Measurements from ENCODE around the gene SCN2A.
"Not testable (repeated sequence)": the region's sequence is repeated elsewhere in the genome, so short reads cannot be mapped to it uniquely, and the experiment has no call there.

The SCN2A gene

DNA sequence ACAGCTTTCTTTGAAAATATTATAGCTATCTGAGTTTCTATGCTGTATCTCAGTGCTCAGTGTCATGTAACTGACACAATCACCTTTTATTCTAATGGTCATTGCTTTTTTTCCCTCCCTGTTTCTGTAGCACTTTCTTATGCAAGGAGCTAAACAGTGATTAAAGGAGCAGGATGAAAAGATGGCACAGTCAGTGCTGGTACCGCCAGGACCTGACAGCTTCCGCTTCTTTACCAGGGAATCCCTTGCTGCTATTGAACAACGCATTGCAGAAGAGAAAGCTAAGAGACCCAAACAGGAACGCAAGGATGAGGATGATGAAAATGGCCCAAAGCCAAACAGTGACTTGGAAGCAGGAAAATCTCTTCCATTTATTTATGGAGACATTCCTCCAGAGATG is 56.4 kb downstream of the SCN2A start:
- in situ Hi-C loops (cut with MboI; ENCODE audit: low pct_unique_long_range_greater_than_20kb, low sequenced_read_pairs) = no loop called here
- no peak for DNase-seq

DNA sequence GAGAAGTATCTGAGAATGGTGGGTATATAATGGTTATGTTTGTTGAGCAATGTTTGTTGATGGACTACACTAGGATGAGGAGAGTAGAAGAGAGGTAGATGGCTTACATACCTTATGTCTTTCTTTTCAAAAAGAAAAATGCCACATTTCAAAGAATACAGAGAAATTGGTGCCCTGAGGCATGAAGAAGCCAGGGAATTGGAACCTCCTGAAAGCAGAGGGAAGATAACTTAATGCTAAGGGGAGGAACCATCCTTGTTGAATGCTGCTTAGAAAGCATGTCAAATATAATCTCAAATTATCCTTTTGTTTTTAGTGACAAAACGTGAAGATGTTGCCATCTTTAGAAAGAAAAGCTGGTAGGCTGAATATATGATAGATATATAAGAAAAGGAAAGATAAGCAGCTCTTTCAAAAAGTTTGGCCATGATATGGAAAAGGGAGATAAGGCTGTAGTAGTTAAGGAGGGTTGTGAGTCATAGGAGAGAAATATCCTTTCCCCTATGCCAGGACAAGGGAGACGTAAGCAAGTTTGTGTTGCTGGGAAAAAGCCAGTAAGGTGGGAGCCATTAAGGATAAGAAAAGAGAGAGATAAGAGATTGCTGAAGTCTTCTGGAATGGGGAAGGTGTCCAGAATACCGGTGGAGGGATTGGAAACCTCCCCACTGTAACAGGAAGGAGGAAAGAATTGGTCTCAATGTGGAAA is 66.3 kb downstream of the SCN2A start:
- in situ Hi-C loops (cut with MboI; ENCODE audit: low pct_unique_long_range_greater_than_20kb, low sequenced_read_pairs) = no loop called here
- no peak for DNase-seq

GRCh38 chr2:165307317-165307716 is 68.1 kb downstream of the SCN2A start:
- in situ Hi-C loops (cut with MboI; ENCODE audit: low pct_unique_long_range_greater_than_20kb, low sequenced_read_pairs) = no loop called here
- no peak for DNase-seq

DNA sequence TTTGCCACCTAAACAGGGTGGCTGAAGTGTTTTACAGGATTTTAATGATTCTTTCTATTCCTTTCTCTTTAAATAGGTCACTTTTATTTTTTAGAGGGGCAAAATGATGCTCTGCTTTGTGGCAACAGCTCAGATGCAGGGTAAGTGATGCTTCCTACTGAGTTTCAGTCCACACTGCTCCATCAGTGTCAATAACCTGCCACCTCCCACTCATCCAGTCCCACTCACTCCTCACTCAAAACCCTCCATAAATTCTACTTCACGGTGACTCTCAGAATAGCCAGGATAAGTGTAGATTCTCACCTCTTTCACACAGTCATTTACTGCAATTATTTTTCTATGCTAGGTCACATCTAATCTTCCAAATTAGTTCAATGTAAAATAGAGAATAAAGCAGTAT is 72.7 kb downstream of the SCN2A start:
- in situ Hi-C loops (cut with MboI; ENCODE audit: low pct_unique_long_range_greater_than_20kb, low sequenced_read_pairs) = no loop called here
- DNase-seq = no peak

DNA sequence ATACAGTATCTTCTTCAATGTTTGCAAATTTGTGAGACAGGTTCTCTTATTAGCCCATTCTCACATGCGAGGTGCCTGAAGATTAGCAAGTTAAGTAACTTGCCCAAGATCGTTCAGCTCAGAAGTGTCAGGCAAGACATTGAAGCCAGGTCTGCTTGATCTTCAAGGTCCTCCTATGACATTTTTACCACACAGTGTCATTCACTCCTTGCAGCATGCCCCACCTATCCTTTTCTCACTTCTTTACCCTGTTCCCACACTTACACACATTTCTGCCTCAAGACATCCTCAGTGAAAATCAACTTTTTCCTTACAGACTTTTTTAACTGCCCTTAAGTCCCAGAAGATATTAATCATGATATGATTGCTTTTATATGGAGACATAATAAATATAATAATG is 73.8 kb downstream of the SCN2A start:
- in situ Hi-C loops (cut with MboI; ENCODE audit: low pct_unique_long_range_greater_than_20kb, low sequenced_read_pairs) = no loop called here
- no peak for DNase-seq

DNA sequence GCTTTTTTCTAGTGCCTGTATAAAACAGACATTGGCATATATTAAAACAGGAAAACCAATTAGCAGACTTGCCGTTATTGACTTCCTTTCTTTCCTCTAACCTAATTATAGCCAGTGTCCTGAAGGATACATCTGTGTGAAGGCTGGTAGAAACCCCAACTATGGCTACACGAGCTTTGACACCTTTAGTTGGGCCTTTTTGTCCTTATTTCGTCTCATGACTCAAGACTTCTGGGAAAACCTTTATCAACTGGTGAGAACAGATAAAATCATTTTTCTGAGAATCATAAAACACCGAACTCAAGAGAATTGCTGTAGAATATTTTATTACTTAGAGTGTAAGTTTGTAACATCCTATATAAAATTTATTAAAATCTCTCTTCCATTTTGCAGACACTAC is 74.3 kb downstream of the SCN2A start:
- in situ Hi-C loops (cut with MboI; ENCODE audit: low pct_unique_long_range_greater_than_20kb, low sequenced_read_pairs) = no loop called here
- DNase-seq = no peak

- in situ Hi-C loops (cut with MboI; ENCODE audit: low pct_unique_long_range_greater_than_20kb, low sequenced_read_pairs) = no loop called here
- peak; percentile 3 for DNase-seq
These were observed 89.1 kb downstream of the SCN2A start for GRCh38 chr2:165328272-165328671.

- in situ Hi-C loops (cut with MboI; ENCODE audit: low pct_unique_long_range_greater_than_20kb, low sequenced_read_pairs); DNase-seq: not testable (repeated sequence)
These were observed 105.1 kb downstream of the SCN2A start for GRCh38 chr2:165344276-165344675.

DNA sequence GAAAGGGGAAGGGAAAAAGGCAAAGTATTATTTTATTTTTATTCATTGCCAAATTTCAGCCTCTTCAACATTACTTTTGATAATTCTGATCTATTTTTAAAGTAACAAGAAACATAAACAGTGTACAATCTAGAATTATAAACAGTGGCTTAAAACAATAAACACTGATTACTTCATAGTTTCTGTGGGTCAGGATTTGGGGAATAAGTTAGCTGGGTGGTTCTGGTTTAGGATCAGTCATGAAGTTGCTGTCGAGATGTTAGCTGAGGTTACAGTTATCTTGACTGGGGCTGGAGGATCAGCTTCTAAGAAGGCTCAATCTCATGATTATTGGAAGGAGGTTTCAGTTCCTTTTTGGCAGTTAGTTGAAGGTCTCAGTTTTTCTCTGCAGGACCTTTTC is 109.2 kb downstream of the SCN2A start:
- in situ Hi-C loops (cut with MboI; ENCODE audit: low pct_unique_long_range_greater_than_20kb, low sequenced_read_pairs) = no loop called here
- DNase-seq = no peak

DNA sequence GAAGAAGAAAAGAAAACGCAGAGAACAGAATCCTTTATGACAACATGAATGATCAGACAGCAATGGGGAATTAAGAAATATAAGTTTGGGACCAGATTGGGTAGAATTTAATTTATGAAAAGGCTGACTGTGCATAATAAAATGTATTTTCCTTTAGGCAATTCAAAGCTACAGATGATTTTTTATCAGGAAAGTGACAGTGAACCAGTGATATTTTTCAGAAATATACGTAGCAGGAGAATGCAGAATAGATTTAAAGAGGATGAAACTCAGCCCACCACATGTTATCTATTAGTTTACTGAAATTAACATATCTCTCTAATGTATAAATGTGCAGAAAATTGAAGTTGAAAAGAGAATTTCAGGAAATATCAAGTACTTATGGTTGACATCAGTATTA is 110.0 kb downstream of the SCN2A start:
- in situ Hi-C loops (cut with MboI; ENCODE audit: low pct_unique_long_range_greater_than_20kb, low sequenced_read_pairs) = no loop called here
- no peak for DNase-seq

- DNase-seq = no peak
- in situ Hi-C loops (cut with MboI; ENCODE audit: low pct_unique_long_range_greater_than_20kb, low sequenced_read_pairs) = no loop called here
These were observed 118.5 kb downstream of the SCN2A start for GRCh38 chr2:165357758-165358157.

DNA sequence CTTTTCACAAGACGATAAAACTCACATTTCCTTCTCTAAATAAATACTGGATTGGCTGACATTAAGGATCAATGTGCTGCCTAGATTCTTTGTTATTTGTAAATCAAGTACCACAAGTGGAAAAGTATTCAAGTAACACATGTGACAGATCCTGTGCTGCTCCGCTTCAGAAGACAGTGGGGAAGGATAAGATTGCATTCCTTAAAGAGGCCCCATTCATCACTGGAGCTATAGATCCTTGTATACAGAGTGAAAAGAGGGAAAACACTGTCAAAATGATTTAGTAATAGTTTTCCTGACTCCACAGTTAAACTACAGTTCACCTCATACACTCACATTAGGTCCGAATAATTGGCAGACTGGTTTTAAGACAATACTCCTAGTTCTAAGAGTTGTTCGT is 122.3 kb downstream of the SCN2A start:
- in situ Hi-C loops (cut with MboI; ENCODE audit: low pct_unique_long_range_greater_than_20kb, low sequenced_read_pairs) = no loop called here
- DNase-seq = no peak

DNA sequence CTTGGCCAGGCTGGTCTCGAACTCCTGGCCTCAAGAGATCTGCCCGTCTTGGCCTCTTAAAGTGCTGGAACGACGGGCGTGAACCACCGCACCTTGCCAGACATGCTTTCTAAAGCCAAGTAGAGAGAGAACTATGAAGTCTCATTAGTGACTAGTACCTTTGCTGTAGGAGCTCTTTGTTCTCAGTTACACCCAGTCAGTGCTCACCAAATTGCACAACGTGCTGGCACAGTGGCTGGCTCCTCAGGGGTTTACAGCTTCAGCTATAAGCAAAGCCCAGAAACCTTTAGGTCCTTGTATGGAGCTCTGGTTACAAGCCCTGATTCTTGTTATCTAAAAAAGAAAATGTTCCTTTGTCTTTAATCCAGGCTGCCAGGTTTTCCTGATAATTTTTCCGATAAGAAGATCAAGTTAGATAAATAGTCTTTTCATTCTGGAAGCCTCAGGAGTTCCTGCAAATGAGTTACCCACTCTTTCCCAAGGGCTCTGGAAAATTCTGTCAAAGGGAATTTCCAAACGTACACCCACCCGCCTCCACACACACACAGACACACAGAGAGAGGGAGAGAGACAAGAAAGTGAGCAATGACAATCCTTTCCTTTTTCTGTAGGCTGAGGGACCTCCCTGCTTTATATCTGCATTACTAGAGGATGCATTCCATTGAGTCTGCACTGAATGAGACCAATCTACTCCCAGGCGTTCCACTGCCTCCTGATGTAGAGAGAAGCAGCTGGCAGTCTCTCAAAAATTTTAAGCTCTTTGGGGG is 130.1 kb downstream of the SCN2A start:
- DNase-seq = no peak
- in situ Hi-C loops (cut with MboI; ENCODE audit: low pct_unique_long_range_greater_than_20kb, low sequenced_read_pairs) = no loop called here

DNA sequence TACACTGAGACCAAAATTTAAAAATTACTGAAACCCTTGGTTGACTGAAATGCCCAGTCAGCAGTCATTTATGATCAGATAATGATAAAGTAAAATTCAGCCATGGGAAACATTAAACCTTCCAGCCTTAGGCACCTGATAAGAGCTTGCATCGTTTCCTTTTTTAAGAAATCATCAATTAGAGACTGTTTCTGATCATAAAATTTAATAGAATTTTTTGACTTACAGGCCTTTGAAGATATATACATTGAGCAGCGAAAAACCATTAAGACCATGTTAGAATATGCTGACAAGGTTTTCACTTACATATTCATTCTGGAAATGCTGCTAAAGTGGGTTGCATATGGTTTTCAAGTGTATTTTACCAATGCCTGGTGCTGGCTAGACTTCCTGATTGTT is 130.7 kb downstream of the SCN2A start:
- DNase-seq = no peak
- in situ Hi-C loops (cut with MboI; ENCODE audit: low pct_unique_long_range_greater_than_20kb, low sequenced_read_pairs) = no loop called here

DNA sequence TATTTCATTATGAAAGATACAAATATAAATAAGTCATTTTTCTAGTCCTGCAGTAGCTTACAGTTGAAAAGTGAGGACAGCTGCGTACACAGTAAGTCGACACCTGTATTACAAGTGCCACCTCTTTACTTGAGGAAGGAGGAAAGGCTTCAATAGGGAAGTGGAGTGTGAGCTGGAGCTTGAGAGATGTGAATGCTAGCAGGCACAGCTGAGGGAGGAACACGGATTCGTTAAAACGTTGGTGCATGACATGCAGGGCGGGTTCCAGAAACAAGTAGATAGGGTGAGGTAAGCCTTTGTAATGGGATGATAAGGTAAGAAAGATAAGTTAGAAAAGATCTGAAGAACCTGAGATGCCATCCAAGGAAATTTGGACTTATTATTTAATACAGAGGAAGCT is 132.1 kb downstream of the SCN2A start:
- in situ Hi-C loops (cut with MboI; ENCODE audit: low pct_unique_long_range_greater_than_20kb, low sequenced_read_pairs) = no loop called here
- no peak for DNase-seq

- in situ Hi-C loops (cut with MboI; ENCODE audit: low pct_unique_long_range_greater_than_20kb, low sequenced_read_pairs) = no loop called here
- no peak for DNase-seq
These were observed 134.2 kb downstream of the SCN2A start for GRCh38 chr2:165373278-165374010.

DNA sequence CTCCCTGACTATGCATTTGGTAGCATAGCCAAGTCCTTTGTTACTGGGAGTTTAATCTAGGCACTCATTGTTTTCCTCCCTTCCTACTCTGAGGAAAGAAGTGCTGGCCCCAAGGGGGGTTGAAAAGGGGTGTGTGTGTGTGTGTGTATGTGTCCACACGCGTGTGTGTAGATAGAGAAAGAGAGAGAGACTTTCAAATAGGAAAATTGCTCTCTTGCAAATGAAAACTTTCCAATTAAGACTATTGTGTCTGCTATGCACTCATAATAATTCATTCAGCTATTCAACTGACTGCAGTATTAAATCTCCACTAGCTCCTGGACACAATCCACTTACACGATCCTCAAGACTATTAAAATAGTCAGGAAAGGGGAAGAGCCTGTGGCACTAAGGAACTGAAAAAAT is 137.4 kb downstream of the SCN2A start:
- in situ Hi-C loops (cut with MboI; ENCODE audit: low pct_unique_long_range_greater_than_20kb, low sequenced_read_pairs) = no loop called here
- DNase-seq = no peak

DNA sequence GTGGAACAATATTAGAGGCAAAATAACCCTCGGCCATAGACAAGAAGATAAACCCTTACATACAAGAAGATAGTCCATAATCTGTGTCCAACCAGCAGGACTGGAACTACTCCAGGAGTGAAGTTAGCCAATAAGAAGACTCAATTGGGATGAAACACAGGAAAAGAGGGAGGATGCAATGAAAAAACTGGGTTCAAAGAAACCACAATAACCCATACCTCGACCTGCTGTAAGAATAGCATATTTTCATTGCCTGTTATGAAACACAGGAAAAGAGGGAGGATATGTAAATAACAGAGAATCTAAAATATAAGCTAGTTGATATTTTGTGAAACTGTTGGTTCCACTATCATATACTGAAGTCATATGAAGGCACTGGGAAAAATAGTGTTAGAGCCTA is 143.1 kb downstream of the SCN2A start:
- in situ Hi-C loops (cut with MboI; ENCODE audit: low pct_unique_long_range_greater_than_20kb, low sequenced_read_pairs) = no loop called here
- no peak for DNase-seq

DNA sequence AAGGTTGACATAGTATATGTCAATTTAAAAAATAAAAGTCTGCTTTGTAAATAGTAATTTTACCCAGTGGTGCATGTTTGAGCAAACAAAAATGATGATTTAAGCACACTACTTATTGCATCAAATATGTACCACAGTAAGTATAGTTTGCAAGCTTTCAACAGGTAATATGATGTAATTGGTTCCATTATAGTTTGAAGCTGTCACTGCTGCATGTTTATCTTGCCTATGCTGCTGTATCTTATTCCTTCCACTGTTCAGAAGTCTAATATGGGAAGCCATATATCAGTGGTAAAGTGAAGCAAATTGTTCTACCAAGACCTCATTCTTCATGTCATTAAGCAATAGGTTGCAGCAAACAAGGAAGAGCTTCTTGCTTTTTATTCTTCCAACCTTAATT is 151.7 kb downstream of the SCN2A start:
- no peak for DNase-seq
- in situ Hi-C loops (cut with MboI; ENCODE audit: low pct_unique_long_range_greater_than_20kb, low sequenced_read_pairs) = no loop called here

GRCh38 chr2:165391791-165392190 is 152.6 kb downstream of the SCN2A start:
- in situ Hi-C loops (cut with MboI; ENCODE audit: low pct_unique_long_range_greater_than_20kb, low sequenced_read_pairs) = no loop called here
- DNase-seq = no peak
